IPS-11a (cell line): ENCODE results near the gene BMERB1.
"Not testable (repeated sequence)": the region's sequence is repeated elsewhere in the genome, so short reads cannot be mapped to it uniquely, and the experiment has no call there.

ENCODE experiments used
- H3K4me3 ChIP-seq: one replicate; pipeline ENCODE4 v1.5.1; 2013; ENCODE audit warnings: low read depth, low read length, control low read depth

Gene BMERB1

GRCh38 chr16:15460601-15461000 is 26.2 kb downstream of the BMERB1 start:
- no peak overlapping the region for H3K4me3 ChIP-seq

GRCh38 chr16:15461376-15461775 is 27.0 kb downstream of the BMERB1 start:
- H3K4me3 ChIP-seq: no peak overlapping the region

GRCh38 chr16:15464401-15465186 is 30.2 kb downstream of the BMERB1 start:
- no peak overlapping the region for H3K4me3 ChIP-seq

- H3K4me3 ChIP-seq: no peak overlapping the region
These were observed 31.7 kb downstream of the BMERB1 start for GRCh38 chr16:15466131-15466530.

GRCh38 chr16:15466886-15467781 is 32.7 kb downstream of the BMERB1 start:
- H3K4me3 ChIP-seq: no peak overlapping the region

- H3K4me3 ChIP-seq: not testable (repeated sequence)
These were observed 42.6 kb downstream of the BMERB1 start for GRCh38 chr16:15476971-15477370.

- H3K4me3 ChIP-seq: no peak overlapping the region
These were observed 43.4 kb downstream of the BMERB1 start for GRCh38 chr16:15477802-15478201.

- H3K4me3 ChIP-seq: no peak overlapping the region
These were observed 47.8 kb downstream of the BMERB1 start for GRCh38 chr16:15482068-15482747.

GRCh38 chr16:15482748-15483298 is 48.4 kb downstream of the BMERB1 start:
- no peak overlapping the region for H3K4me3 ChIP-seq

- no peak overlapping the region for H3K4me3 ChIP-seq
These were observed 49.5 kb downstream of the BMERB1 start for GRCh38 chr16:15483857-15484256.

GRCh38 chr16:15484662-15485061 is 50.3 kb downstream of the BMERB1 start:
- no peak overlapping the region for H3K4me3 ChIP-seq

- no peak overlapping the region for H3K4me3 ChIP-seq
These were observed 50.8 kb downstream of the BMERB1 start for GRCh38 chr16:15485175-15485574.

GRCh38 chr16:15486661-15487060 is 52.3 kb downstream of the BMERB1 start:
- H3K4me3 ChIP-seq: no peak overlapping the region

- no peak overlapping the region for H3K4me3 ChIP-seq
These were observed 53.2 kb downstream of the BMERB1 start for GRCh38 chr16:15487336-15488284.

GRCh38 chr16:15489016-15489415 is 54.6 kb downstream of the BMERB1 start:
- no peak overlapping the region for H3K4me3 ChIP-seq

GRCh38 chr16:15490123-15490711 is 55.8 kb downstream of the BMERB1 start:
- no peak overlapping the region for H3K4me3 ChIP-seq

- no peak overlapping the region for H3K4me3 ChIP-seq
These were observed 57.0 kb downstream of the BMERB1 start for GRCh38 chr16:15491411-15491810.

GRCh38 chr16:15492091-15492740 is 57.8 kb downstream of the BMERB1 start:
- H3K4me3 ChIP-seq: no peak overlapping the region
